WTC11 (cell line): Measurements from ENCODE around the gene ZNF185. TPM values are rescaled to one million over a fixed set of nuclear protein-coding genes. Genes with fewer than 3 reads are reported as not detected.

Source experiments
- ATAC-seq: fragments of 200-7000 bp; cut with Tn5 transposase; 2 replicates; pipeline ENCODE4 v1.10.0; 2021; ENCODE audit warnings: mild to moderate bottlenecking, moderate library complexity
- CTCF ChIA-PET: fragments of 300-600 bp; sonication (Branson Sonifier 250); formaldehyde crosslinking; loops from one replicate; lab custom pipeline; 2021; ENCODE audit warnings: antibody characterized with exemption; lab: Charles Lee
- POLR2A ChIA-PET: fragments of 350-600 bp; sonication (Branson Sonifier 250); formaldehyde crosslinking; loops from one replicate; lab custom pipeline; 2021; ENCODE audit warnings: antibody characterized with exemption; lab: Charles Lee
- DNase-seq: peaks from one replicate; pipeline ENCODE4 v3.0.0; 2021; ENCODE audit warnings: low spot score
- H3K27ac Mint-ChIP-seq: 2 replicates; pipeline ENCODE4 v1.8.0; 2021; ENCODE audit warnings: mixed read lengths
- H3K27me3 Mint-ChIP-seq: 2 replicates; pipeline ENCODE4 v1.8.0; 2021; ENCODE audit warnings: low read depth, mild to moderate bottlenecking, moderate library complexity, mixed read lengths
- H3K36me3 Mint-ChIP-seq: 2 replicates; pipeline ENCODE4 v1.8.0; 2021; ENCODE audit warnings: mixed read lengths
- H3K4me1 Mint-ChIP-seq: 2 replicates; pipeline ENCODE4 v1.8.0; 2022; ENCODE audit warnings: mixed read lengths
- H3K4me3 Mint-ChIP-seq: 2 replicates; pipeline ENCODE4 v1.8.0; 2021; ENCODE audit warnings: mild to moderate bottlenecking, moderate library complexity, mixed read lengths
- H3K9me3 Mint-ChIP-seq: 2 replicates; pipeline ENCODE4 v1.8.0; 2021; ENCODE audit warnings: mixed read lengths
- AFF4 ChIP-seq: sonication (generic); formaldehyde crosslinking; IDR thresholded peaks from 2 replicates; pipeline ENCODE4 v1.8.1; 2023; ENCODE audit warnings: mild to moderate bottlenecking, missing genetic modification reagents, borderline replicate concordance
- ATF2 ChIP-seq: sonication (generic); formaldehyde crosslinking; IDR thresholded peaks from 2 replicates; pipeline ENCODE4 v1.8.1; 2022; ENCODE audit warnings: low read depth, missing genetic modification reagents, borderline replicate concordance
- ATF3 ChIP-seq: sonication (generic); formaldehyde crosslinking; conservative IDR thresholded peaks from 2 replicates; pipeline ENCODE4 v1.8.1; 2022; ENCODE audit warnings: mild to moderate bottlenecking, missing genetic modification reagents
- E2F1 ChIP-seq: sonication (generic); formaldehyde crosslinking; IDR thresholded peaks from 2 replicates; pipeline ENCODE4 v1.8.0; 2022; ENCODE audit warnings: mild to moderate bottlenecking, missing genetic modification reagents
- E2F5 ChIP-seq: sonication (generic); formaldehyde crosslinking; IDR thresholded peaks from 2 replicates; pipeline ENCODE4 v1.8.1; 2022; ENCODE audit warnings: mild to moderate bottlenecking, moderate library complexity, missing genetic modification reagents
- ELF4 ChIP-seq: sonication (generic); formaldehyde crosslinking; IDR thresholded peaks from 2 replicates; pipeline ENCODE4 v1.8.1; 2022; ENCODE audit warnings: low read depth, mild to moderate bottlenecking, moderate library complexity, missing genetic modification reagents
- FOXJ3 ChIP-seq: sonication (generic); formaldehyde crosslinking; IDR thresholded peaks from 2 replicates; pipeline ENCODE4 v1.9.0; 2021; ENCODE audit warnings: missing genetic modification reagents, mild to moderate bottlenecking, borderline replicate concordance
- FOXP1 ChIP-seq: sonication (generic); formaldehyde crosslinking; IDR thresholded peaks from 2 replicates; pipeline ENCODE4 v1.8.0; 2022; ENCODE audit warnings: missing genetic modification reagents, mild to moderate bottlenecking, moderate library complexity, borderline replicate concordance
- IRF2 ChIP-seq: sonication (generic); formaldehyde crosslinking; IDR thresholded peaks from 2 replicates; pipeline ENCODE4 v1.8.0; 2022; ENCODE audit warnings: low read depth, missing genetic modification reagents, borderline replicate concordance
- KAT7 ChIP-seq: sonication (generic); formaldehyde crosslinking; IDR thresholded peaks from 2 replicates; pipeline ENCODE4 v1.8.1; 2023; ENCODE audit warnings: missing genetic modification reagents, mild to moderate bottlenecking, borderline replicate concordance
- MLX ChIP-seq: sonication (generic); formaldehyde crosslinking; IDR thresholded peaks from 2 replicates; pipeline ENCODE4 v1.8.1; 2023; ENCODE audit warnings: mild to moderate bottlenecking, missing genetic modification reagents, moderate library complexity
- MXD4 ChIP-seq: fragments of 250-450 bp; sonication (Bioruptor Pico); IDR thresholded peaks from 2 replicates; pipeline ENCODE4 v1.8.0; 2021; ENCODE audit warnings: mild to moderate bottlenecking, moderate library complexity, borderline replicate concordance
- NFATC4 ChIP-seq: fragments of 250-450 bp; sonication (Bioruptor Pico); IDR thresholded peaks from 2 replicates; pipeline ENCODE4 v1.9.0; 2021; ENCODE audit warnings: mild to moderate bottlenecking
- NFYB ChIP-seq: sonication (generic); formaldehyde crosslinking; conservative IDR thresholded peaks from 2 replicates; pipeline ENCODE4 v1.8.0; 2022; ENCODE audit warnings: low read depth, missing genetic modification reagents
- OVOL2 ChIP-seq: fragments of 250-450 bp; sonication (Bioruptor Pico); IDR thresholded peaks from 2 replicates; pipeline ENCODE4 v1.9.0; 2021; ENCODE audit warnings: mild to moderate bottlenecking, borderline replicate concordance
- RELA ChIP-seq: sonication (generic); formaldehyde crosslinking; IDR thresholded peaks from 2 replicates; pipeline ENCODE4 v1.8.1; 2022; ENCODE audit warnings: missing genetic modification reagents, mild to moderate bottlenecking, borderline replicate concordance
- SOX15 ChIP-seq: fragments of 250-450 bp; sonication (Bioruptor Pico); IDR thresholded peaks from 2 replicates; pipeline ENCODE4 v1.9.0; 2021; ENCODE audit warnings: mild to moderate bottlenecking
- SP1 ChIP-seq: sonication (generic); formaldehyde crosslinking; conservative IDR thresholded peaks from 2 replicates; pipeline ENCODE4 v1.8.1; 2022; ENCODE audit warnings: missing genetic modification reagents
- ZBTB43 ChIP-seq: sonication (generic); formaldehyde crosslinking; IDR thresholded peaks from 2 replicates; pipeline ENCODE4 v1.8.1; 2023; ENCODE audit warnings: mild to moderate bottlenecking, missing genetic modification reagents
- ZNF219 ChIP-seq: sonication (generic); formaldehyde crosslinking; IDR thresholded peaks from 2 replicates; pipeline ENCODE4 v1.8.0; 2023; ENCODE audit warnings: missing genetic modification reagents, mild to moderate bottlenecking, borderline replicate concordance
- ZNF317 ChIP-seq: sonication (generic); formaldehyde crosslinking; IDR thresholded peaks from 2 replicates; pipeline ENCODE4 v1.8.1; 2023; ENCODE audit warnings: low read depth, mild to moderate bottlenecking, moderate library complexity, missing genetic modification reagents, borderline replicate concordance
- ZNF671 ChIP-seq: fragments of 250-450 bp; sonication (Bioruptor Pico); IDR thresholded peaks from 2 replicates; pipeline ENCODE4 v1.8.0; 2021; ENCODE audit warnings: mild to moderate bottlenecking
- total RNA-seq: library from RNA; stranded (reverse); gene quantifications from 3 replicates; pipeline ENCODE4 v1.2.3, GENCODE V29; 2021

ZNF185 gene
- total RNA-seq, 1 experiment from 2014 or later, result 8.2 TPM

GRCh38 chrX:152912641-152913040, 14.8 kb downstream of the ZNF185 start (continued):
- no peak for TF ChIP-seq MXD4
- TF ChIP-seq AFF4 (CRISPR knock-in tag), result no peak

- no peak overlapping the region for H3K4me3 Mint-ChIP-seq
- no peaks in the 10 kb centered on the region for H3K9me3 Mint-ChIP-seq
- H3K36me3 Mint-ChIP-seq, result no peaks in the 10 kb centered on the region
- DNase-seq, result no peak
- ChIA-PET POLR2A (no interaction called here), CTCF (interaction anchor here (0.8 to 6.6 kb wide), 14 partner anchors 8 to 272 kb away, joined by 3 to 42 read pairs (median 8); no protein-coding TSS in a partner anchor)
- no peaks in the 10 kb centered on the region; the same call in 1 of the 2 replicates for H3K27me3 Mint-ChIP-seq
- peaks cover 6% of the 10 kb centered on the region for H3K4me1 Mint-ChIP-seq
- TF ChIP-seq E2F1 (CRISPR knock-in tag) (no peak), ZNF219 (no peak), NFYB (CRISPR knock-in tag) (no peak), E2F5 (CRISPR knock-in tag) (no peak)
- TF ChIP-seq, all 79 proteins: peak for 0
- H3K27ac Mint-ChIP-seq, result no peak overlapping the region
- no peak for ATAC-seq
Measured at GRCh38 chrX:152913346-152913745, 15.5 kb downstream of the ZNF185 start.

- no peak for DNase-seq
- CTCF ChIA-PET, result interaction anchor here (1.0 to 6.6 kb wide), 10 partner anchors 9 to 272 kb away, joined by 3 to 42 read pairs (median 8); no protein-coding TSS in a partner anchor
- no peaks in the 10 kb centered on the region for H3K36me3 Mint-ChIP-seq
- POLR2A ChIA-PET, result no interaction called here
- no peaks in the 10 kb centered on the region for H3K27me3 Mint-ChIP-seq
- no peak overlapping the region for H3K4me3 Mint-ChIP-seq
- H3K4me1 Mint-ChIP-seq, result peaks cover 6% of the 10 kb centered on the region
- TF ChIP-seq E2F5 (CRISPR knock-in tag) (no peak), OVOL2 (CRISPR knock-in tag) (no peak), RELA (no peak), SP1 (CRISPR knock-in tag) (no peak), ZNF671 (CRISPR knock-in tag) (no peak), FOXP1 (CRISPR knock-in tag) (no peak), ATF3 (CRISPR knock-in tag) (no peak), MLX (no peak), ZBTB43 (no peak), KAT7 (CRISPR knock-in tag) (no peak), FOXJ3 (CRISPR knock-in tag) (no peak), ELF4 (no peak), ATF2 (CRISPR knock-in tag) (no peak), NFATC4 (CRISPR knock-in tag) (no peak), SOX15 (no peak), IRF2 (CRISPR knock-in tag) (no peak), ZNF317 (CRISPR knock-in tag) (no peak)
- no peak overlapping the region for H3K27ac Mint-ChIP-seq
- H3K9me3 Mint-ChIP-seq, result no peaks in the 10 kb centered on the region
- ATAC-seq, result no peak
Measured at GRCh38 chrX:152913910-152914309, 16.0 kb downstream of the ZNF185 start.
